DOHH2 (cell line): ENCODE data around the gene FAM3B.

Experiments used
- H3F3A ChIP-seq: fragments of 200-600 bp; sonication (generic), shearing (Covaris generic); 2 replicates; pipeline ENCODE4 v1.6.0; 2016; ENCODE audit warnings: antibody characterized with exemption, mild to moderate bottlenecking; ENCODE audit not compliant: control insufficient read depth, insufficient read depth
- H3K27ac ChIP-seq: fragments of 200-600 bp; sonication (generic); 2 replicates; pipeline ENCODE4 v1.5.1; 2014; ENCODE audit warnings: low read depth, mild to moderate bottlenecking, low read length, moderate library complexity
- H3K27me3 ChIP-seq: fragments of 200-600 bp; sonication (generic); 2 replicates; pipeline ENCODE4 v1.6.1; 2014; ENCODE audit warnings: mild to moderate bottlenecking, low read length, mixed read lengths; ENCODE audit not compliant: control insufficient read depth
- H3K36me3 ChIP-seq: fragments of 200-600 bp; sonication (generic); 2 replicates; pipeline ENCODE4 v1.6.1; 2014; ENCODE audit warnings: mild to moderate bottlenecking, low read length, moderate library complexity, mixed read lengths; ENCODE audit not compliant: control insufficient read depth
- H3K4me1 ChIP-seq: fragments of 200-600 bp; sonication (generic); 2 replicates; pipeline ENCODE4 v1.6.1; 2014; ENCODE audit warnings: mild to moderate bottlenecking, low read length, mixed read lengths; ENCODE audit not compliant: control insufficient read depth
- H3K4me2 ChIP-seq: fragments of 200-600 bp; sonication (generic); 2 replicates; pipeline ENCODE4 v1.6.0; 2014; ENCODE audit warnings: mild to moderate bottlenecking, low read length, moderate library complexity
- H3K4me3 ChIP-seq: fragments of 200-600 bp; sonication (generic); 2 replicates; pipeline ENCODE4 v1.5.1; 2014; ENCODE audit warnings: mild to moderate bottlenecking, low read length, mixed read lengths
- H3K79me2 ChIP-seq: fragments of 200-600 bp; sonication (generic); 2 replicates; pipeline ENCODE4 v1.6.1; 2014; ENCODE audit warnings: mild to moderate bottlenecking, low read length, mixed read lengths; ENCODE audit not compliant: control insufficient read depth
- H3K9me2 ChIP-seq: fragments of 200-600 bp; sonication (generic); replicated peaks from 2 replicates; pipeline ENCODE4 v1.6.1; 2014; ENCODE audit warnings: mild to moderate bottlenecking, low read length, mixed read lengths; ENCODE audit not compliant: control insufficient read depth
- H3K9me3 ChIP-seq: fragments of 200-600 bp; sonication (generic); 2 replicates; pipeline ENCODE4 v1.6.1; 2014; ENCODE audit warnings: antibody characterized with exemption, low read length, mixed read lengths; ENCODE audit not compliant: control insufficient read depth, insufficient read depth
- H4K20me1 ChIP-seq: fragments of 200-600 bp; sonication (generic); 2 replicates; pipeline ENCODE4 v1.6.0; 2014; ENCODE audit warnings: low read depth, mild to moderate bottlenecking, antibody characterized with exemption, low read length, moderate library complexity; ENCODE audit not compliant: control insufficient read depth, insufficient read depth
- CTCF ChIP-seq: fragments of 200-600 bp; sonication (generic); IDR thresholded peaks from one replicate; pipeline ENCODE4 v1.5.1; 2014; ENCODE audit warnings: antibody characterized with exemption, mild to moderate bottlenecking, low read depth, low read length; ENCODE audit not compliant: poor library complexity, severe bottlenecking
- EZH2phosphoT487 ChIP-seq: fragments of 200-600 bp; sonication (generic); IDR thresholded peaks from 2 replicates; pipeline ENCODE4 v1.6.1; 2017; ENCODE audit warnings: borderline replicate concordance, mild to moderate bottlenecking, antibody characterized with exemption, low read length, moderate library complexity, mixed read lengths

Gene FAM3B

GRCh38 chr21:41402796-41403195, 86.2 kb downstream of the FAM3B start:
- no peaks in the 10 kb centered on the region for H3K36me3 ChIP-seq
- no peaks in the 10 kb centered on the region for H3K79me2 ChIP-seq
- no peak overlapping the region for H3K27ac ChIP-seq
- TF ChIP-seq CTCF (no peak), EZH2phosphoT487 (no peak)
- no peaks in the 10 kb centered on the region for H3F3A ChIP-seq
- H3K4me3 ChIP-seq, result no peak overlapping the region
- H3K4me2 ChIP-seq, result no peak overlapping the region
- no peaks in the 10 kb centered on the region for H3K27me3 ChIP-seq
- H3K9me3 ChIP-seq, result no peaks in the 10 kb centered on the region
- no peaks in the 10 kb centered on the region for H3K9me2 ChIP-seq
- H4K20me1 ChIP-seq, result no peaks in the 10 kb centered on the region
- no peaks in the 10 kb centered on the region for H3K4me1 ChIP-seq

- Histone ChIP-seq H3K79me2 (no peaks in the 10 kb centered on the region), H4K20me1 (no peaks in the 10 kb centered on the region), H3K36me3 (no peaks in the 10 kb centered on the region), H3K4me2 (no peak overlapping the region), H3K4me3 (no peak overlapping the region), H3K27me3 (no peaks in the 10 kb centered on the region), H3K4me1 (no peaks in the 10 kb centered on the region), H3K9me3 (no peaks in the 10 kb centered on the region), H3K9me2 (no peaks in the 10 kb centered on the region), H3F3A (no peaks in the 10 kb centered on the region), H3K27ac (no peak overlapping the region)
- TF ChIP-seq CTCF (no peak), EZH2phosphoT487 (no peak)
These were observed 86.7 kb downstream of the FAM3B start for GRCh38 chr21:41403331-41403730.

DNA sequence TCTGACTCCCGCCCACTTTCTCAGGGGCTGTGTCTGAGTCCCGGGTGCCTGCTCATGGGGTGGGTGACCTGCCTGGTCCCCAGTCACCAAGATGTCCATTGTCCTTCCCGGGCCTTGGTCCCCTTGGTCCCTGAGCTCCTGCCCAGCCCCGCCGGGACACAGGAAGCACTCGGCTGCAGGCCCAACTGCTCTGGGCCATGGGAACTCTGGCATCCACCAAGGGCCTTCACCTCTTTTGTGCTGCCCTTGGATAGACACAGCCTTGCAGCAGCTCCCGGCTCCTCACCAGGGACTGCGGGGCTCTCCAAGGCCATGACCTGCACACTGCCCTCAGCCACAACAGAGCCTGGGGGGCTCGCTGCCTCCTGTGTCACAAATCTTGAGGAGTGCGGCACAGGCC, 87.4 kb downstream of the FAM3B start:
- Histone ChIP-seq H3K9me3 (no peaks in the 10 kb centered on the region), H3K27me3 (no peaks in the 10 kb centered on the region), H3K4me2 (no peak overlapping the region), H3K79me2 (no peaks in the 10 kb centered on the region), H3K36me3 (no peaks in the 10 kb centered on the region), H3K4me1 (no peaks in the 10 kb centered on the region), H3K9me2 (no peaks in the 10 kb centered on the region), H3K4me3 (no peak overlapping the region), H3F3A (no peaks in the 10 kb centered on the region), H3K27ac (no peak overlapping the region), H4K20me1 (no peaks in the 10 kb centered on the region)
- TF ChIP-seq CTCF (no peak), EZH2phosphoT487 (no peak)

- Histone ChIP-seq H3K27ac (no peak overlapping the region), H3F3A (no peaks in the 10 kb centered on the region), H3K9me3 (no peaks in the 10 kb centered on the region), H4K20me1 (no peaks in the 10 kb centered on the region), H3K4me2 (no peak overlapping the region), H3K27me3 (no peaks in the 10 kb centered on the region), H3K79me2 (no peaks in the 10 kb centered on the region), H3K4me3 (no peak overlapping the region), H3K9me2 (no peaks in the 10 kb centered on the region), H3K4me1 (no peaks in the 10 kb centered on the region), H3K36me3 (no peaks in the 10 kb centered on the region)
- no peak for TF ChIP-seq CTCF
- no peak for TF ChIP-seq EZH2phosphoT487
These were observed 88.7 kb downstream of the FAM3B start for GRCh38 chr21:41405321-41405720.
